ENCODE measurements around the gene CYS1. TPM values are rescaled to one million over a fixed set of nuclear protein-coding genes. Genes with fewer than 3 reads are reported as not detected.

Gene CYS1
- polyA plus RNA-seq, 3 donors: not detected

DNA sequence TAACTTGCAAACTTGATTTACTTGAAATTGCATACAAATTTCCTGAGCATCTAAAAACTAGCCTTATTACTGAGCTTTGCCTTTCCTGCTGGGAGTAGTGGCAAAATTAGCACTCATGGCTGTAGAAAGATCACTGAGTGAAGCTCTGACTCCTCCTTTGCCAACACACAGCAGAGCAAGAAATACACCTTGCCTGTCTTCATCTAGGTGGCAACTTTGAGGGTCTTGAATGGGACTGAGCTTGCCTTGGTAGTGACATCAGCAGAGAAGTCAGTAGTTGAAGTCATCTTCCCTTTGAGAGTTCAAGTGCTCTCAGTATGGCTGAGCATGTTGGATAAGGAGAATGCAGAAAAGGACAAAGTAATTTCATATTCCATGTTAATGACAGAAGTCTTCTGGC lies 48.2 kb upstream of the CYS1 start:
- no peak overlapping the region for H3K4me2 ChIP-seq (replicated peaks; ENCODE audit: extremely low read depth, low read length, poor library complexity, severe bottlenecking)
- no peak overlapping the region for H2AFZ ChIP-seq (ENCODE audit: insufficient read depth, low read depth, low read length, poor library complexity, severe bottlenecking)
- H3K4me1 ChIP-seq (ENCODE audit: control insufficient read depth in 1 of 2, insufficient read depth in 2 of 2, low read length in 2 of 2): peaks cover 14 to 26% of the 10 kb centered on the region in 2 donors
- Mint-ChIP-seq H3K36me3 (peaks cover 30 to 48% of the 10 kb centered on the region in 2 donors), H3K4me1 (peaks cover 51% of the 10 kb centered on the region), H3K27me3 (ENCODE audit: low read depth in 3 of 3) (peaks cover 0 to 2% (median 0%) of the 10 kb centered on the region in 3 donors), H3K27ac (peak overlapping the region in 3 of 7 donors; percentile 1 to 66 (median 47)), H3K9me3 (no peaks in the 10 kb centered on the region), H3K4me3 (no peak overlapping the region)
- TF ChIP-seq, protein P1, sequence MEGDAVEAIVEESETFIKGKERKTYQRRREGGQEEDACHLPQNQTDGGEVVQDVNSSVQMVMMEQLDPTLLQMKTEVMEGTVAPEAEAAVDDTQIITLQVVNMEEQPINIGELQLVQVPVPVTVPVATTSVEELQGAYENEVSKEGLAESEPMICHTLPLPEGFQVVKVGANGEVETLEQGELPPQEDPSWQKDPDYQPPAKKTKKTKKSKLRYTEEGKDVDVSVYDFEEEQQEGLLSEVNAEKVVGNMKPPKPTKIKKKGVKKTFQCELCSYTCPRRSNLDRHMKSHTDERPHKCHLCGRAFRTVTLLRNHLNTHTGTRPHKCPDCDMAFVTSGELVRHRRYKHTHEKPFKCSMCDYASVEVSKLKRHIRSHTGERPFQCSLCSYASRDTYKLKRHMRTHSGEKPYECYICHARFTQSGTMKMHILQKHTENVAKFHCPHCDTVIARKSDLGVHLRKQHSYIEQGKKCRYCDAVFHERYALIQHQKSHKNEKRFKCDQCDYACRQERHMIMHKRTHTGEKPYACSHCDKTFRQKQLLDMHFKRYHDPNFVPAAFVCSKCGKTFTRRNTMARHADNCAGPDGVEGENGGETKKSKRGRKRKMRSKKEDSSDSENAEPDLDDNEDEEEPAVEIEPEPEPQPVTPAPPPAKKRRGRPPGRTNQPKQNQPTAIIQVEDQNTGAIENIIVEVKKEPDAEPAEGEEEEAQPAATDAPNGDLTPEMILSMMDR (IDR thresholded peaks at IDR 0.05): no peak
- intact Hi-C loops (cut with micrococcal nuclease): loop anchor here (10.0 kb wide), 2 partner anchors 146 to 176 kb away; partner anchors contain the start of gene HPCAL1 (in 1 of the 2)
- no peaks in the 10 kb centered on the region for H4K20me1 ChIP-seq (ENCODE audit: insufficient read depth, low read length)
- peaks cover 98% of the 10 kb centered on the region for H3K79me2 ChIP-seq (ENCODE audit: insufficient read depth, low read length)
- H3K27me3 ChIP-seq (ENCODE audit: control insufficient read depth in 2 of 2, insufficient read depth in 2 of 2, low read length in 2 of 2): no peaks in the 10 kb centered on the region
- H3K27ac ChIP-seq (ENCODE audit: low read depth in 1 of 2, low read length in 2 of 2): peak overlapping the region in 1 of 2 donors; percentile 12
- no peak for DNase-seq
- H3K4me3 ChIP-seq (replicated peaks in 1 of 3; ENCODE audit: low read depth in 2 of 3, low read length in 3 of 3): no peak overlapping the region
- H3K9ac ChIP-seq (ENCODE audit: insufficient read depth, low read length, poor library complexity, severe bottlenecking): no peak overlapping the region
- peaks cover 17 to 51% of the 10 kb centered on the region in 2 donors for H3K36me3 ChIP-seq (replicated peaks in 1 of 2; ENCODE audit: control insufficient read depth in 1 of 2, insufficient read depth in 2 of 2, low read length in 2 of 2)
- no peaks in the 10 kb centered on the region for H3K9me3 ChIP-seq (replicated peaks in 1 of 2; ENCODE audit: control insufficient read depth in 1 of 2, insufficient read depth in 1 of 2, low read length in 2 of 2)

DNA sequence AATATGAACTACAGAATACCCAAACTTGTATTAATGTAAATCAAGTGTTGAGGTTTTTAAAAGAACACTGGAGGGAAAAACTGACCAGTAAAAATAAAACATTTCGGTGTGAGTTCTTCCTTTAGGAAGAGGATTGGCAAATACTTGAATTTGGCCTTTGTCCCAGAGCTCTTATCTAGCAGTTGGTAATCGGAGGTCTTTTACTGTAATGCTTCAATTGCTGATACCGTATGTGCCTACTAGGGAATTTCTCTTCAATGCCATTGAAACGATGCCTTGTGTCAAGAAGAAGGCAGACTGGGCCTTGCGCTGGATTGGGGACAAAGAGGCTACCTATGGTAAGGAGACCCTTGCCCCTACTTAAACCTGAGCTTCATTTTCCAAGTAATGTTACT lies 46.4 kb upstream of the CYS1 start:
- Mint-ChIP-seq H3K36me3 (peaks cover 21 to 33% of the 10 kb centered on the region in 2 donors), H3K4me1 (peaks cover 52% of the 10 kb centered on the region), H3K4me3 (no peak overlapping the region), H3K27me3 (ENCODE audit: low read depth in 3 of 3) (no peaks in the 10 kb centered on the region), H3K27ac (peak overlapping the region in 2 of 7 donors; percentile 43 to 86), H3K9me3 (no peaks in the 10 kb centered on the region)
- peaks cover 6 to 33% of the 10 kb centered on the region in 2 donors for H3K36me3 ChIP-seq (replicated peaks in 1 of 2; ENCODE audit: control insufficient read depth in 1 of 2, insufficient read depth in 2 of 2, low read length in 2 of 2)
- H3K27me3 ChIP-seq (ENCODE audit: control insufficient read depth in 2 of 2, insufficient read depth in 2 of 2, low read length in 2 of 2): no peaks in the 10 kb centered on the region
- peaks cover 98% of the 10 kb centered on the region for H3K79me2 ChIP-seq (ENCODE audit: insufficient read depth, low read length)
- intact Hi-C loops (cut with micrococcal nuclease): loop anchor here (10.0 kb wide), 2 partner anchors 148 to 178 kb away; partner anchors contain the start of gene HPCAL1 (in 1 of the 2)
- H3K4me1 ChIP-seq (ENCODE audit: control insufficient read depth in 1 of 2, insufficient read depth in 2 of 2, low read length in 2 of 2): peaks cover 29 to 44% of the 10 kb centered on the region in 2 donors
- H3K4me3 ChIP-seq (replicated peaks in 1 of 3; ENCODE audit: low read depth in 2 of 3, low read length in 3 of 3): no peak overlapping the region
- H3K4me2 ChIP-seq (replicated peaks; ENCODE audit: extremely low read depth, low read length, poor library complexity, severe bottlenecking): no peak overlapping the region
- H2AFZ ChIP-seq (ENCODE audit: insufficient read depth, low read depth, low read length, poor library complexity, severe bottlenecking): no peak overlapping the region
- H3K9ac ChIP-seq (ENCODE audit: insufficient read depth, low read length, poor library complexity, severe bottlenecking): no peak overlapping the region
- H3K27ac ChIP-seq (ENCODE audit: low read depth in 1 of 2, low read length in 2 of 2): peak overlapping the region in 1 of 2 donors; percentile 49
- no peaks in the 10 kb centered on the region for H4K20me1 ChIP-seq (ENCODE audit: insufficient read depth, low read length)
- no peaks in the 10 kb centered on the region for H3K9me3 ChIP-seq (replicated peaks in 1 of 2; ENCODE audit: control insufficient read depth in 1 of 2, insufficient read depth in 1 of 2, low read length in 2 of 2)
- DNase-seq: no peak
- WGBS (ENCODE audit: insufficient coverage): 72% methylated on average over 2 of the region's 5 CpGs
- TF ChIP-seq, protein P1 (IDR thresholded peaks at IDR 0.05): no peak

Measured in CD14-positive monocyte (primary cell).